ENCODE results near the gene EEPD1. TPM values are rescaled to one million over a fixed set of nuclear protein-coding genes. Genes with fewer than 3 reads are reported as not detected.

The EEPD1 gene
- total RNA-seq, 2 experiments from 2014 or later: 1.2 to 1.3 TPM

- intact Hi-C loops (cut with micrococcal nuclease): no loop called here
- Mint-ChIP-seq H3K36me3 (no peaks in the 10 kb centered on the region), H3K27ac (no peak overlapping the region), H3K4me3 (no peak overlapping the region), H3K4me1 (ENCODE audit: low read depth) (peaks cover 3% of the 10 kb centered on the region), H3K27me3 (no peaks in the 10 kb centered on the region), H3K9me3 (no peaks in the 10 kb centered on the region)
- DNase-seq: no peak
- CTCF ChIA-PET: no interaction called here
- POLR2A ChIA-PET: no interaction called here
Measured at GRCh38 chr7:36161996-36162395, 8.9 kb downstream of the EEPD1 start.

GRCh38 chr7:36165059-36165458, 12.0 kb downstream of the EEPD1 start:
- Mint-ChIP-seq H3K4me1 (ENCODE audit: low read depth) (peaks cover 3% of the 10 kb centered on the region), H3K27me3 (no peaks in the 10 kb centered on the region), H3K27ac (no peak overlapping the region), H3K4me3 (no peak overlapping the region), H3K36me3 (no peaks in the 10 kb centered on the region), H3K9me3 (no peaks in the 10 kb centered on the region)
- POLR2A ChIA-PET: no interaction called here
- CTCF ChIA-PET: interaction anchor here (1.5 kb wide), 1 partner anchor 126 kb away, joined by 4 read pairs; no protein-coding TSS in a partner anchor
- intact Hi-C loops (cut with micrococcal nuclease): no loop called here
- no peak for DNase-seq

- POLR2A ChIA-PET: no interaction called here
- H3K4me1 Mint-ChIP-seq (ENCODE audit: low read depth): peaks cover 3% of the 10 kb centered on the region
- DNase-seq: no peak
- no peaks in the 10 kb centered on the region for H3K36me3 Mint-ChIP-seq
- no peaks in the 10 kb centered on the region for H3K9me3 Mint-ChIP-seq
- intact Hi-C loops (cut with micrococcal nuclease): no loop called here
- H3K27me3 Mint-ChIP-seq: no peaks in the 10 kb centered on the region
- CTCF ChIA-PET: no interaction called here
- H3K4me3 Mint-ChIP-seq: no peak overlapping the region
- no peak overlapping the region for H3K27ac Mint-ChIP-seq
Measured at GRCh38 chr7:36165802-36166201, 12.7 kb downstream of the EEPD1 start.

- no peak overlapping the region for H3K27ac Mint-ChIP-seq
- CTCF ChIA-PET: no interaction called here
- no peak for DNase-seq
- H3K27me3 Mint-ChIP-seq: no peaks in the 10 kb centered on the region
- H3K4me3 Mint-ChIP-seq: no peak overlapping the region
- no peaks in the 10 kb centered on the region for H3K36me3 Mint-ChIP-seq
- intact Hi-C loops (cut with micrococcal nuclease): no loop called here
- peaks cover 12% of the 10 kb centered on the region for H3K4me1 Mint-ChIP-seq (ENCODE audit: low read depth)
- POLR2A ChIA-PET: no interaction called here
- no peaks in the 10 kb centered on the region for H3K9me3 Mint-ChIP-seq
Measured at GRCh38 chr7:36167403-36168050, 14.5 kb downstream of the EEPD1 start.

- CTCF ChIA-PET: no interaction called here
- no peaks in the 10 kb centered on the region for H3K36me3 Mint-ChIP-seq
- H3K27ac Mint-ChIP-seq: no peak overlapping the region
- H3K4me3 Mint-ChIP-seq: no peak overlapping the region
- intact Hi-C loops (cut with micrococcal nuclease): no loop called here
- H3K9me3 Mint-ChIP-seq: no peaks in the 10 kb centered on the region
- DNase-seq: no peak
- peaks cover 9% of the 10 kb centered on the region for H3K4me1 Mint-ChIP-seq (ENCODE audit: low read depth)
- H3K27me3 Mint-ChIP-seq: no peaks in the 10 kb centered on the region
- POLR2A ChIA-PET: no interaction called here
Measured at GRCh38 chr7:36171503-36171902, 18.4 kb downstream of the EEPD1 start.

GRCh38 chr7:36175886-36176285, 22.8 kb downstream of the EEPD1 start:
- Mint-ChIP-seq H3K27me3 (no peaks in the 10 kb centered on the region), H3K36me3 (no peaks in the 10 kb centered on the region), H3K4me1 (ENCODE audit: low read depth) (peaks cover 9% of the 10 kb centered on the region), H3K27ac (no peak overlapping the region), H3K9me3 (no peaks in the 10 kb centered on the region), H3K4me3 (no peak overlapping the region)
- DNase-seq: no peak
- POLR2A ChIA-PET: no interaction called here
- CTCF ChIA-PET: no interaction called here
- intact Hi-C loops (cut with micrococcal nuclease): no loop called here

GRCh38 chr7:36176697-36177096, 23.6 kb downstream of the EEPD1 start:
- ChIA-PET POLR2A (no interaction called here), CTCF (no interaction called here)
- Mint-ChIP-seq H3K27ac (no peak overlapping the region), H3K27me3 (no peaks in the 10 kb centered on the region), H3K36me3 (no peaks in the 10 kb centered on the region), H3K9me3 (no peaks in the 10 kb centered on the region), H3K4me1 (ENCODE audit: low read depth) (peaks cover 3% of the 10 kb centered on the region), H3K4me3 (no peak overlapping the region)
- no peak for DNase-seq
- intact Hi-C loops (cut with micrococcal nuclease): no loop called here

GRCh38 chr7:36180121-36180520, 27.1 kb downstream of the EEPD1 start:
- Mint-ChIP-seq H3K27ac (no peak overlapping the region), H3K4me1 (ENCODE audit: low read depth) (no peaks in the 10 kb centered on the region), H3K27me3 (no peaks in the 10 kb centered on the region), H3K36me3 (no peaks in the 10 kb centered on the region), H3K4me3 (no peak overlapping the region), H3K9me3 (no peaks in the 10 kb centered on the region)
- DNase-seq: no peak
- ChIA-PET CTCF (no interaction called here), POLR2A (no interaction called here)
- intact Hi-C loops (cut with micrococcal nuclease): no loop called here

GRCh38 chr7:36181668-36182067, 28.6 kb downstream of the EEPD1 start:
- no peaks in the 10 kb centered on the region for H3K9me3 Mint-ChIP-seq
- H3K4me1 Mint-ChIP-seq (ENCODE audit: low read depth): no peaks in the 10 kb centered on the region
- H3K4me3 Mint-ChIP-seq: no peak overlapping the region
- DNase-seq: no peak
- no peaks in the 10 kb centered on the region for H3K36me3 Mint-ChIP-seq
- H3K27ac Mint-ChIP-seq: no peak overlapping the region
- intact Hi-C loops (cut with micrococcal nuclease): no loop called here
- POLR2A ChIA-PET: no interaction called here
- H3K27me3 Mint-ChIP-seq: no peaks in the 10 kb centered on the region
- CTCF ChIA-PET: no interaction called here

- intact Hi-C loops (cut with micrococcal nuclease): no loop called here
- DNase-seq: no peak
- Mint-ChIP-seq H3K4me3 (no peak overlapping the region), H3K9me3 (no peaks in the 10 kb centered on the region), H3K27ac (no peak overlapping the region), H3K36me3 (no peaks in the 10 kb centered on the region), H3K27me3 (no peaks in the 10 kb centered on the region), H3K4me1 (ENCODE audit: low read depth) (no peaks in the 10 kb centered on the region)
- POLR2A ChIA-PET: no interaction called here
- CTCF ChIA-PET: no interaction called here
Measured at GRCh38 chr7:36182854-36183604, 30.0 kb downstream of the EEPD1 start.

GRCh38 chr7:36185092-36185491, 32.0 kb downstream of the EEPD1 start:
- no peaks in the 10 kb centered on the region for H3K9me3 Mint-ChIP-seq
- intact Hi-C loops (cut with micrococcal nuclease): no loop called here
- no peak for DNase-seq
- no peaks in the 10 kb centered on the region for H3K36me3 Mint-ChIP-seq
- H3K27ac Mint-ChIP-seq: no peak overlapping the region
- H3K4me1 Mint-ChIP-seq (ENCODE audit: low read depth): no peaks in the 10 kb centered on the region
- H3K4me3 Mint-ChIP-seq: no peak overlapping the region
- ChIA-PET POLR2A (no interaction called here), CTCF (no interaction called here)
- no peaks in the 10 kb centered on the region for H3K27me3 Mint-ChIP-seq

- H3K27me3 Mint-ChIP-seq: no peaks in the 10 kb centered on the region
- no peaks in the 10 kb centered on the region for H3K9me3 Mint-ChIP-seq
- H3K4me1 Mint-ChIP-seq (ENCODE audit: low read depth): no peaks in the 10 kb centered on the region
- ChIA-PET CTCF (no interaction called here), POLR2A (no interaction called here)
- H3K4me3 Mint-ChIP-seq: no peak overlapping the region
- no peaks in the 10 kb centered on the region for H3K36me3 Mint-ChIP-seq
- no peak for DNase-seq
- intact Hi-C loops (cut with micrococcal nuclease): no loop called here
- H3K27ac Mint-ChIP-seq: no peak overlapping the region
Measured at GRCh38 chr7:36185756-36186155, 32.7 kb downstream of the EEPD1 start.

GRCh38 chr7:36186359-36187121, 33.5 kb downstream of the EEPD1 start:
- H3K36me3 Mint-ChIP-seq: no peaks in the 10 kb centered on the region
- H3K27ac Mint-ChIP-seq: no peak overlapping the region
- intact Hi-C loops (cut with micrococcal nuclease): no loop called here
- ChIA-PET POLR2A (no interaction called here), CTCF (interaction anchor here (0.5 kb wide), 1 partner anchor 65 kb away, joined by 3 read pairs; no protein-coding TSS in a partner anchor)
- no peak overlapping the region for H3K4me3 Mint-ChIP-seq
- DNase-seq: no peak
- no peaks in the 10 kb centered on the region for H3K9me3 Mint-ChIP-seq
- no peaks in the 10 kb centered on the region for H3K4me1 Mint-ChIP-seq (ENCODE audit: low read depth)
- no peaks in the 10 kb centered on the region for H3K27me3 Mint-ChIP-seq

All from activated CD4-positive, alpha-beta memory T cell treated with anti-CD3 and anti-CD28 coated beads for 36 hours (primary cell).